Spleen (tissue), 11 donors: ENCODE results near the gene CFB. TPM values are rescaled to one million over a fixed set of nuclear protein-coding genes. Genes with fewer than 3 reads are reported as not detected.

ENCODE experiments used
- DNase-seq: peaks from one replicate; pipeline ENCODE4 v3.0.0-alpha.2; 2020
- H3K27ac ChIP-seq, 8 donors: fragments of 200-600 bp; sonication (generic) in 7 of 8; 1 replicate in 4 of 8; 2 replicates in 4 of 8; pipeline versions ENCODE4 v1.5.0 to v1.8.0; 2016 to 2021; ENCODE audit warnings: inconsistent platforms in 4 of 8, mild to moderate bottlenecking in 4 of 8, moderate library complexity in 1 of 8
- H3K27me3 ChIP-seq, 7 donors: fragments of 200-600 bp; sonication (generic) in 6 of 7; replicated peaks in 1 of 7; 1 replicate in 4 of 7; 2 replicates in 3 of 7; pipeline versions ENCODE4 v1.5.0 to v1.8.0; 2016 to 2021; ENCODE audit warnings: inconsistent platforms in 3 of 7, mild to moderate bottlenecking in 1 of 7
- H3K36me3 ChIP-seq, 6 donors: fragments of 200-600 bp; sonication (generic) in 5 of 6; 1 replicate in 4 of 6; 2 replicates in 2 of 6; pipeline versions ENCODE4 v1.5.0 to v1.8.0; 2016 to 2021; ENCODE audit warnings: inconsistent platforms in 2 of 6
- H3K4me1 ChIP-seq, 6 donors: fragments of 200-600 bp; sonication (generic) in 5 of 6; 1 replicate in 3 of 6; 2 replicates in 3 of 6; pipeline versions ENCODE4 v1.5.0 to v1.8.0; 2016 to 2021; ENCODE audit warnings: inconsistent platforms in 3 of 6
- H3K4me3 ChIP-seq, 8 donors: fragments of 200-600 bp; sonication (generic) in 7 of 8; 1 replicate in 4 of 8; 2 replicates in 4 of 8; pipeline versions ENCODE4 v1.5.0 to v1.8.0; 2016 to 2021; ENCODE audit warnings: inconsistent platforms in 4 of 8, mild to moderate bottlenecking in 4 of 8, moderate library complexity in 2 of 8
- H3K9me3 ChIP-seq, 8 donors: fragments of 200-600 bp; sonication (generic) in 7 of 8; 1 replicate in 4 of 8; 2 replicates in 4 of 8; pipeline versions ENCODE4 v1.5.0 to v1.8.0; 2016 to 2021; ENCODE audit warnings: inconsistent platforms in 4 of 8
- CTCF ChIP-seq, 11 experiments: fragments of 200-600 bp in 7 of 11; fragments of 450-650 bp in 4 of 11; sonication (generic) in 4 of 11; IDR thresholded peaks in 8 of 11; conservative IDR thresholded peaks in 3 of 11; 1 replicate in 7 of 11; 2 replicates in 4 of 11; pipeline versions ENCODE4 v1.4.0 to v1.8.0; 2016 to 2021; ENCODE audit warnings: antibody characterized with exemption in 11 of 11, inconsistent platforms in 4 of 11, mild to moderate bottlenecking in 1 of 11
- POLR2A ChIP-seq, 3 donors: fragments of 450-650 bp; IDR thresholded peaks; one replicate each; pipeline ENCODE4 v1.5.1; 2017; ENCODE audit warnings: antibody characterized with exemption in 3 of 3, mild to moderate bottlenecking in 1 of 3
- POLR2AphosphoS5 ChIP-seq, 3 donors: sonication (generic); formaldehyde crosslinking; IDR thresholded peaks; one replicate each; pipeline ENCODE4 v1.5.1; 2017; ENCODE audit warnings: antibody characterized with exemption in 3 of 3
- WGBS, 5 donors: extraction: QIAGEN DNeasy Blood & Tissue Kit in 3 of 5; methylation state at CpG; one replicate each; pipeline versions ENCODE4 v1.1.5 to v1.1.7; 2013 to 2018; 5-methylcytosine and 5-hydroxymethylcytosine counted together
- intact Hi-C: fragments of 100-400 bp; cut with DNase I; formaldehyde crosslinking; loops from one replicate; pipeline ENCODE4 v1.15.0; 2023; ENCODE audit warnings: low total_unique reads
- polyA plus RNA-seq, 3 donors: library from polyadenylated mRNA; stranded (reverse); fragments of 200-250 nt; gene quantifications; one replicate each; pipeline ENCODE4 v1.2.1, GENCODE V29; 2013
- total RNA-seq, 7 donors: library from RNA; depleted of rRNA in 3 of 7; stranded (reverse); fragments of >200 nt in 3 of 7; fragmentation: NEBNext Ultra II Directional in 4 of 7; extraction: Animal tissue kit (Norgen Biotek cat#: 25700) in 4 of 7; gene quantifications; one replicate each; pipeline versions ENCODE4 v1.1.0 to v1.2.1, GENCODE V29; 2016 to 2021
- donor health status: healthy with polysubstance abuse.
- donor health status: DM: no; HTN: no; CAD: no; lungs with moderate emphysema.
- donor health status: DM: no; HTN: no; CAD: no.
- donor health status: Bipolar disorder and iron deficiency.
- donor health status: healthy.
- donor health status: DM: no; HTN: no; CAD: no.
- donor health status: DM: yes; HTN: yes; CAD: no.

Gene CFB
- total and polyA plus RNA-seq, 10 donors, result 5.4 to 35.8 (median 22.6) TPM

DNA sequence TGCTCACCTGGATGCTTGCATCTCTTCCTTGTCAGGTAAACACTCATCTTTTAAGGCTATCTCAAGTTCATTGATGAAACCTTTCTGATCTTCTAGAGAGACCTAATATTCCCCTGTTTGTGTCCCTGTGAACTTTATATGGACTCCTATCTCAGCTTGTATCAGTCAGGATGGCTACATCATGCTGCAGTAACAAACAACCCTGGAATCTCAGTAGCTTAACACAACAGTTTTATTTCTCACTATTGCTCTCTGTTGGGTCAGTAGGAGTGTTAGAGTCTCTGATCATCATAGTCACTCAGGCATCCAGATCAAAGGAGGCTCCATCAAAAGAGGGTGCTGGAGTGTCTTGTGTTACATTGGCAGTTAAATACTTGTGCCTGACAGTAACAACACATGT lies 30.5 kb upstream of the CFB start:
- Histone ChIP-seq H3K27me3 (peaks cover 0 to 11% (median 0%) of the 10 kb centered on the region in 7 donors), H3K36me3 (no peaks in the 10 kb centered on the region), H3K4me1 (no peaks in the 10 kb centered on the region), H3K9me3 (no peaks in the 10 kb centered on the region), H3K4me3 (no peak overlapping the region), H3K27ac (no peak overlapping the region)
- no peak for DNase-seq
- TF ChIP-seq POLR2AphosphoS5 (IDR thresholded peaks at IDR 0.05) (no peak), CTCF (IDR thresholded peaks at IDR 0.05 in 8 of 11, conservative IDR thresholded peaks at IDR 0.05 in 3 of 11) (no peak), POLR2A (IDR thresholded peaks at IDR 0.05) (no peak)
- intact Hi-C loops, result no loop called here

DNA sequence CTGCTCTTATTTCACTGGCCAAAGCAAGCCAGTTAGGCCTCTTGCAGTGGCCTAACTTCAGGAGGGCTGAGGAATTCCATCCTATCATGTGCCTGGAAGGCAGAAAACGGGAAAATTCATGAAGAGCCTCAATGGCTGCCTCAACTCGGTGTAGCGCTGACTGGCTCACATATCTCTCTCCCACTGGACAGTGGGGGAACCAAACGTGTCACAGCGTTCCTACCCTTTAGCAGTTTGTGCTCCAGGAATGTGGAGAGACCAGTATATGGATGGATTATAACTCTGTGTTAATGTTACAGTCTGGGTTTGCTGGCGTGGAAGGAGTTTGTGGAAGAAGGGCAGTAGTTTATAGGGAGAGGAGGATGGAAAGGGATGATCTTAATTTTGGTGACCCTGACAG lies 30.1 kb upstream of the CFB start:
- no peaks in the 10 kb centered on the region for H3K9me3 ChIP-seq
- TF ChIP-seq POLR2AphosphoS5 (IDR thresholded peaks at IDR 0.05) (no peak), CTCF (IDR thresholded peaks at IDR 0.05 in 8 of 11, conservative IDR thresholded peaks at IDR 0.05 in 3 of 11) (no peak), POLR2A (IDR thresholded peaks at IDR 0.05) (no peak)
- H3K27ac ChIP-seq, result no peak overlapping the region
- peak; percentile 9 for DNase-seq
- H3K36me3 ChIP-seq, result no peaks in the 10 kb centered on the region
- H3K27me3 ChIP-seq, result peaks cover 0 to 11% (median 0%) of the 10 kb centered on the region in 7 donors
- no peak overlapping the region for H3K4me3 ChIP-seq
- intact Hi-C loops, result no loop called here
- WGBS, 5 donors, result 76 to 92% (median 85%) methylated on average over 6 of the region's 6 CpGs
- H3K4me1 ChIP-seq, result no peaks in the 10 kb centered on the region

DNA sequence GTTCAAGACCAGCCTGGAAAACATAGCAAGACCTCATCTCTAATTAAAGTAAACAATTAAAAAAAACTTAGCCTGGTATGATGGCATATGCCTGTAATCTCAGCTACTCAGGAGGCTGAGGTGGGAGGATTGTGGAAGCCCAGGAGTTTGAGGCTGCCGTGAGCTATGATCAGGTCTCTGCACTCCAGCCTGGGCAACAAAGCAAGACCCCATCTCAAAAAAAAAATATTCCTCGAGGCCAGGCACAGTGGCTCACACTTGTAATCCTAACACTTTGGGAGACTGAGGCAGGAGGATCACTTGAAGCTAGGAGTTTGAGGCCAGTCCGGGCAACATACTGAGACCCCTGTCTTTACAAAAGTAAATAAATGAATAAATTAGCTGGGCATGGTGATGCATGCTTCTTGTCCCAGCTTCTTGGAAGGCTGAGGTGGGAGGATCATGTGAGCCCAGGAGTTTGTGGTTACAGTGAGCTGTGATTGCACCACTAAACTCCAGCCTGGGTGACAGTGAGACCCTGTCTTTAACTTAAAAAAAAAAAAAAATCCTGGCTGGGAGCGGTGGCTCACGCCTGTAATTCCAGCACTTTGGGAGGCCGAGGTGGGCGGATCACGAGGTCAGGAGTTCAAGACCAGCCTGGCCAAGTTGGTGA lies 27.7 kb upstream of the CFB start:
- no peaks in the 10 kb centered on the region for H3K9me3 ChIP-seq
- no peaks in the 10 kb centered on the region for H3K36me3 ChIP-seq
- no peak overlapping the region for H3K4me3 ChIP-seq
- intact Hi-C loops, result no loop called here
- 74 to 86% (median 84%) methylated on average over 8 of the region's 8 CpGs for WGBS, 5 donors
- DNase-seq, result peak; percentile 13
- H3K27ac ChIP-seq, result no peak overlapping the region
- no peak for TF ChIP-seq POLR2A (IDR thresholded peaks at IDR 0.05)
- no peak for TF ChIP-seq CTCF (IDR thresholded peaks at IDR 0.05 in 8 of 11, conservative IDR thresholded peaks at IDR 0.05 in 3 of 11)
- TF ChIP-seq POLR2AphosphoS5 (IDR thresholded peaks at IDR 0.05), result no peak
- H3K4me1 ChIP-seq, result no peaks in the 10 kb centered on the region
- H3K27me3 ChIP-seq, result no peaks in the 10 kb centered on the region

GRCh38 chr6:31919624-31920303 lies 26.1 kb upstream of the CFB start:
- DNase-seq, result peak; percentile 1
- Histone ChIP-seq H3K27me3 (no peaks in the 10 kb centered on the region), H3K27ac (no peak overlapping the region), H3K9me3 (no peaks in the 10 kb centered on the region), H3K4me3 (no peak overlapping the region), H3K4me1 (no peaks in the 10 kb centered on the region), H3K36me3 (no peaks in the 10 kb centered on the region)
- intact Hi-C loops, result no loop called here
- TF ChIP-seq POLR2A (IDR thresholded peaks at IDR 0.05) (no peak), CTCF (IDR thresholded peaks at IDR 0.05 in 8 of 11, conservative IDR thresholded peaks at IDR 0.05 in 3 of 11) (no peak), POLR2AphosphoS5 (IDR thresholded peaks at IDR 0.05) (no peak)
- 82 to 88% (median 85%) methylated on average over 6 of the region's 6 CpGs for WGBS, 5 donors
